H9 (cell line): ENCODE data around the gene RALGAPB. TPM values are rescaled to one million over a fixed set of nuclear protein-coding genes. Genes with fewer than 3 reads are reported as not detected.
A peak's percentile ranks its signal among the peaks of the same experiment; 100 is the strongest.

ENCODE experiments used
- DNase-seq: peaks from one replicate; pipeline ENCODE4 v3.0.0-alpha.2; 2017
- H2AFZ ChIP-seq: one replicate; pipeline ENCODE4 v1.6.1; 2013; ENCODE audit warnings: mild to moderate bottlenecking, low read length, control low read depth, moderate library complexity
- H2AK5ac ChIP-seq: 2 replicates; pipeline ENCODE4 v1.6.1; 2013; ENCODE audit warnings: low read length, control low read depth, mixed read lengths; ENCODE audit not compliant: insufficient read length
- H2BK120ac ChIP-seq: one replicate; pipeline ENCODE4 v1.6.1; 2013; ENCODE audit warnings: low read depth, mild to moderate bottlenecking, low read length, control low read depth, inconsistent platforms; ENCODE audit not compliant: poor library complexity, severe bottlenecking
- H2BK12ac ChIP-seq: 2 replicates; pipeline ENCODE4 v1.6.1; 2013; ENCODE audit warnings: low read length, control low read depth, mixed read lengths, low read depth; ENCODE audit not compliant: insufficient read length
- H2BK15ac ChIP-seq: 2 replicates; pipeline ENCODE4 v1.6.1; 2013; ENCODE audit warnings: low read depth, low read length, control low read depth
- H2BK20ac ChIP-seq: one replicate; pipeline ENCODE4 v1.6.1; 2013; ENCODE audit warnings: low read depth, mild to moderate bottlenecking, low read length, control low read depth, inconsistent platforms; ENCODE audit not compliant: poor library complexity, severe bottlenecking
- H2BK5ac ChIP-seq: 2 replicates; pipeline ENCODE4 v1.6.1; 2013; ENCODE audit warnings: low read length, control low read depth, mixed read lengths; ENCODE audit not compliant: insufficient read length
- H3K14ac ChIP-seq: 2 replicates; pipeline ENCODE4 v1.6.1; 2013; ENCODE audit warnings: low read length, control low read depth; ENCODE audit not compliant: insufficient read depth
- H3K18ac ChIP-seq: 2 replicates; pipeline ENCODE4 v1.6.1; 2013; ENCODE audit warnings: low read depth, mild to moderate bottlenecking, mixed read lengths, low read length, control low read depth; ENCODE audit not compliant: insufficient read length
- H3K23ac ChIP-seq: 2 replicates; pipeline ENCODE4 v1.6.1; 2013; ENCODE audit warnings: low read length, control low read depth, mixed read lengths, low read depth; ENCODE audit not compliant: insufficient read length
- H3K23me2 ChIP-seq: 2 replicates; pipeline ENCODE4 v1.6.1; 2013; ENCODE audit warnings: low read depth, mild to moderate bottlenecking, mixed read lengths, low read length, control low read depth; ENCODE audit not compliant: insufficient read length, poor library complexity, severe bottlenecking
- H3K27ac ChIP-seq: 2 replicates; pipeline ENCODE4 v1.5.1; 2013; ENCODE audit warnings: low read length, control low read depth, mixed read lengths, low read depth; ENCODE audit not compliant: insufficient read length
- H3K27me3 ChIP-seq: 2 replicates; pipeline ENCODE4 v1.6.1; 2013; ENCODE audit warnings: low read length, control low read depth, inconsistent platforms; ENCODE audit not compliant: insufficient read depth
- H3K4ac ChIP-seq: 2 replicates; pipeline ENCODE4 v1.6.1; 2013; ENCODE audit warnings: low read depth, mild to moderate bottlenecking, control low read depth, inconsistent platforms, low read length, moderate library complexity
- H3K4me1 ChIP-seq: 2 replicates; pipeline ENCODE4 v1.6.1; 2013; ENCODE audit warnings: low read length, control low read depth, inconsistent platforms; ENCODE audit not compliant: insufficient read depth
- H3K4me2 ChIP-seq: 2 replicates; pipeline ENCODE4 v1.6.1; 2013; ENCODE audit warnings: low read length, control low read depth, mixed read lengths; ENCODE audit not compliant: insufficient read length, insufficient read depth
- H3K56ac ChIP-seq: 2 replicates; pipeline ENCODE4 v1.6.1; 2013; ENCODE audit warnings: low read depth, mild to moderate bottlenecking, mixed read lengths, low read length, control low read depth; ENCODE audit not compliant: insufficient read length
- H3K79me1 ChIP-seq: 2 replicates; pipeline ENCODE4 v1.6.1; 2013; ENCODE audit warnings: low read depth, mild to moderate bottlenecking, moderate library complexity, low read length, control low read depth, inconsistent platforms; ENCODE audit not compliant: insufficient read depth, poor library complexity, severe bottlenecking
- H3K79me2 ChIP-seq: 2 replicates; pipeline ENCODE4 v1.6.1; 2013; ENCODE audit warnings: low read length, control low read depth, inconsistent platforms; ENCODE audit not compliant: insufficient read depth
- H3K9ac ChIP-seq: 2 replicates; pipeline ENCODE4 v1.6.1; 2013; ENCODE audit warnings: low read length, control low read depth, mixed read lengths; ENCODE audit not compliant: insufficient read length; ENCODE audit errors: extremely low read depth
- H3K9me3 ChIP-seq: one replicate; pipeline ENCODE4 v1.6.1; 2013; ENCODE audit warnings: low read depth, low read length, inconsistent platforms; ENCODE audit not compliant: control insufficient read depth
- H3T11ph ChIP-seq: one replicate; pipeline ENCODE4 v1.6.1; 2013; ENCODE audit warnings: mild to moderate bottlenecking, low read length, control low read depth, inconsistent platforms
- H4K20me1 ChIP-seq: one replicate; pipeline ENCODE4 v1.6.1; 2013; ENCODE audit not compliant: control insufficient read depth, insufficient read length, insufficient read depth
- H4K5ac ChIP-seq: 2 replicates; pipeline ENCODE4 v1.6.1; 2013; ENCODE audit warnings: low read depth, mild to moderate bottlenecking, mixed read lengths, low read length, control low read depth; ENCODE audit not compliant: insufficient read length
- H4K8ac ChIP-seq: replicated peaks from 2 replicates; pipeline ENCODE4 v1.6.1; 2013; ENCODE audit warnings: low read length, control low read depth, mixed read lengths, low read depth; ENCODE audit not compliant: insufficient read length
- H4K91ac ChIP-seq: 2 replicates; pipeline ENCODE4 v1.6.1; 2013; ENCODE audit warnings: low read depth, mild to moderate bottlenecking, moderate library complexity, mixed read lengths, low read length, control low read depth; ENCODE audit not compliant: insufficient read length
- H3K27ac Mint-ChIP-seq, 3 experiments: 2 replicates in 2 of 3; 3 replicates in 1 of 3; pipeline ENCODE4 v1.8.0; 2020 to 2021; ENCODE audit warnings: mixed read lengths in 3 of 3, mild to moderate bottlenecking in 1 of 3, moderate library complexity in 1 of 3
- H3K27me3 Mint-ChIP-seq: 2 replicates; pipeline ENCODE4 v1.8.0; 2021; ENCODE audit warnings: low read depth, mild to moderate bottlenecking, moderate library complexity, mixed read lengths
- H3K36me3 Mint-ChIP-seq, 3 experiments: 2 replicates in 2 of 3; 3 replicates in 1 of 3; pipeline ENCODE4 v1.8.0; 2020 to 2021; ENCODE audit warnings: low read depth in 3 of 3, mixed read lengths in 3 of 3; ENCODE audit not compliant: insufficient read depth in 1 of 3
- H3K4me1 Mint-ChIP-seq, 2 experiments: 2 replicates each; pipeline ENCODE4 v1.8.0; 2020; ENCODE audit warnings: mixed read lengths in 2 of 2
- H3K4me3 Mint-ChIP-seq, 2 experiments: 2 replicates in 1 of 2; 3 replicates in 1 of 2; pipeline ENCODE4 v1.8.0; 2020 to 2021; ENCODE audit warnings: mild to moderate bottlenecking in 2 of 2, mixed read lengths in 2 of 2, moderate library complexity in 1 of 2
- H3K9me3 Mint-ChIP-seq, 2 experiments: 2 replicates in 1 of 2; 3 replicates in 1 of 2; pipeline ENCODE4 v1.8.0; 2020; ENCODE audit warnings: mild to moderate bottlenecking in 2 of 2, mixed read lengths in 2 of 2, moderate library complexity in 1 of 2
- CTCF ChIP-seq: fragments of 200-600 bp; sonication (generic); conservative IDR thresholded peaks from 3 replicates; pipeline ENCODE4 v1.8.0; 2021; ENCODE audit warnings: antibody characterized with exemption, mild to moderate bottlenecking
- WGBS: extraction: QIAGEN DNeasy Blood & Tissue Kit; methylation state at CpG from one replicate; pipeline ENCODE4 v1.1.7; 2013; ENCODE audit warnings: missing lambda C conversion rate, low lambda C conversion rate, mixed read lengths; ENCODE audit not compliant: insufficient read length; ENCODE audit errors: extremely low coverage; 5-methylcytosine and 5-hydroxymethylcytosine counted together
- total RNA-seq: library from RNA; stranded (reverse); gene quantifications from 2 replicates; pipeline ENCODE4 v1.2.1, GENCODE V29; 2021

RALGAPB gene
- total RNA-seq, 1 experiment from 2014 or later, result 28.5 TPM

- Histone ChIP-seq H3K56ac (no peak overlapping the region), H2BK15ac (no peak overlapping the region)
Observed at GRCh38 chr20:38447251-38447661, 25.4 kb upstream of the RALGAPB start.

More at GRCh38 chr20:38447251-38447661, 25.4 kb upstream of the RALGAPB start:
- peaks cover 10 to 16% of the 10 kb centered on the region in 2 experiments for H3K4me1 Mint-ChIP-seq
- H3K14ac ChIP-seq, result peak overlapping the region; percentile 83; the same call in 1 of the 2 replicates
- H3K18ac ChIP-seq, result no peak overlapping the region
- H3K9me3 ChIP-seq, result no peaks in the 10 kb centered on the region
- H3K27ac ChIP-seq, result no peak overlapping the region
- H2BK12ac ChIP-seq, result no peak overlapping the region
- peak overlapping the region; percentile 74 for H3K4me2 ChIP-seq
- peaks cover 20 to 34% (median 30%) of the 10 kb centered on the region in 3 experiments; a peak in 6 of 7 replicates for H3K36me3 Mint-ChIP-seq
- peak overlapping the region; percentile 76 to 84 for H3K4me3 Mint-ChIP-seq
- H3K27me3 Mint-ChIP-seq, result peaks cover 3% of the 10 kb centered on the region
- H3T11ph ChIP-seq, result no peak overlapping the region
- H2AK5ac ChIP-seq, result no peak overlapping the region
- no peak for TF ChIP-seq CTCF
- no peak overlapping the region for H3K23ac ChIP-seq
- H4K5ac ChIP-seq, result no peak overlapping the region
- no peaks in the 10 kb centered on the region; the same call in 1 of the 2 replicates for H3K79me2 ChIP-seq
- H4K91ac ChIP-seq, result no peak overlapping the region
- no peak overlapping the region for H4K8ac ChIP-seq
- no peak for DNase-seq
- WGBS, result no CpG with 5 or more reads among the region's 12 CpGs
- H2BK120ac ChIP-seq, result no peak overlapping the region
- H3K79me1 ChIP-seq, result peaks cover 2% of the 10 kb centered on the region
- peak overlapping the region in 1 of 3 experiments; percentile 62; a peak in 1 of 7 replicates for H3K27ac Mint-ChIP-seq
- no peak overlapping the region for H3K4ac ChIP-seq
- H3K9me3 Mint-ChIP-seq, result no peaks in the 10 kb centered on the region
- H2BK20ac ChIP-seq, result no peak overlapping the region
- peaks cover 9% of the 10 kb centered on the region for H3K23me2 ChIP-seq
- H2BK5ac ChIP-seq, result no peak overlapping the region
- no peaks in the 10 kb centered on the region for H4K20me1 ChIP-seq
- H3K27me3 ChIP-seq, result no peaks in the 10 kb centered on the region
- no peak overlapping the region for H2AFZ ChIP-seq
- H3K9ac ChIP-seq, result peak overlapping the region; percentile 71
- no peaks in the 10 kb centered on the region for H3K4me1 ChIP-seq
